AG09319 (cell line): ENCODE results near the gene HBD.

Experiments
- DNase-seq: peaks from one replicate; pipeline ENCODE4 v3.0.0-alpha.2; 2010; ENCODE audit warnings: low read depth; ENCODE audit errors: extremely low read depth
- CTCF ChIP-seq: IDR thresholded peaks from 2 replicates; pipeline ENCODE4 v1.5.1; 2011; ENCODE audit warnings: low read depth, mild to moderate bottlenecking, inconsistent platforms, low read length, moderate library complexity

Gene HBD

GRCh38 chr11:5200582-5200981 is 33.7 kb downstream of the HBD start, which contains the start of gene OR51V1:
TSS of gene OR51V1 (minus strand) at chr11:5200682. CDS start at chr11:5200682, 0 bp downstream.
- DNase-seq: no peak
- TF ChIP-seq CTCF: no peak

GRCh38 chr11:5198285-5198684 is 36.0 kb downstream of the HBD start:
- DNase-seq: no peak
- no peak for TF ChIP-seq CTCF

GRCh38 chr11:5197536-5197935 is 36.7 kb downstream of the HBD start:
- TF ChIP-seq CTCF: no peak
- DNase-seq: no peak

GRCh38 chr11:5196731-5197130 is 37.6 kb downstream of the HBD start:
- TF ChIP-seq CTCF: no peak
- DNase-seq: no peak

GRCh38 chr11:5196067-5196466 is 38.2 kb downstream of the HBD start:
- TF ChIP-seq CTCF: no peak
- no peak for DNase-seq

- DNase-seq: no peak
- TF ChIP-seq CTCF: no peak
Observed at GRCh38 chr11:5192738-5193137, 41.5 kb downstream of the HBD start.

GRCh38 chr11:5188201-5188600 is 46.1 kb downstream of the HBD start:
- no peak for DNase-seq

More at GRCh38 chr11:5188201-5188600, 46.1 kb downstream of the HBD start:
- TF ChIP-seq CTCF: no peak
